Activated naive CD4-positive, alpha-beta T cell treated with anti-CD3 and anti-CD28 coated beads, Interleukin-2, amount 50 U/mL, for 24 hours (primary cell): ENCODE measurements around the gene GAPDHS.
A peak's percentile ranks its signal among the peaks of the same experiment; 100 is the strongest.

Source experiments
- H3K27ac Mint-ChIP-seq: one replicate; pipeline ENCODE4 v1.8.0; 2021; ENCODE audit warnings: mild to moderate bottlenecking, mixed read lengths
- H3K27me3 Mint-ChIP-seq: one replicate; pipeline ENCODE4 v1.8.0; 2021; ENCODE audit warnings: mixed read lengths
- H3K36me3 Mint-ChIP-seq: one replicate; pipeline ENCODE4 v1.8.0; 2021; ENCODE audit warnings: mixed read lengths
- H3K4me1 Mint-ChIP-seq: one replicate; pipeline ENCODE4 v1.8.0; 2021; ENCODE audit warnings: mixed read lengths
- H3K4me3 Mint-ChIP-seq: one replicate; pipeline ENCODE4 v1.8.0; 2021; ENCODE audit warnings: mild to moderate bottlenecking, mixed read lengths
- H3K9me3 Mint-ChIP-seq: one replicate; pipeline ENCODE4 v1.8.0; 2021; ENCODE audit warnings: mixed read lengths

GAPDHS gene

GRCh38 chr19:35544110-35544802, 11.0 kb downstream of the GAPDHS start:
- peaks cover 35% of the 10 kb centered on the region for H3K4me1 Mint-ChIP-seq

DNA sequence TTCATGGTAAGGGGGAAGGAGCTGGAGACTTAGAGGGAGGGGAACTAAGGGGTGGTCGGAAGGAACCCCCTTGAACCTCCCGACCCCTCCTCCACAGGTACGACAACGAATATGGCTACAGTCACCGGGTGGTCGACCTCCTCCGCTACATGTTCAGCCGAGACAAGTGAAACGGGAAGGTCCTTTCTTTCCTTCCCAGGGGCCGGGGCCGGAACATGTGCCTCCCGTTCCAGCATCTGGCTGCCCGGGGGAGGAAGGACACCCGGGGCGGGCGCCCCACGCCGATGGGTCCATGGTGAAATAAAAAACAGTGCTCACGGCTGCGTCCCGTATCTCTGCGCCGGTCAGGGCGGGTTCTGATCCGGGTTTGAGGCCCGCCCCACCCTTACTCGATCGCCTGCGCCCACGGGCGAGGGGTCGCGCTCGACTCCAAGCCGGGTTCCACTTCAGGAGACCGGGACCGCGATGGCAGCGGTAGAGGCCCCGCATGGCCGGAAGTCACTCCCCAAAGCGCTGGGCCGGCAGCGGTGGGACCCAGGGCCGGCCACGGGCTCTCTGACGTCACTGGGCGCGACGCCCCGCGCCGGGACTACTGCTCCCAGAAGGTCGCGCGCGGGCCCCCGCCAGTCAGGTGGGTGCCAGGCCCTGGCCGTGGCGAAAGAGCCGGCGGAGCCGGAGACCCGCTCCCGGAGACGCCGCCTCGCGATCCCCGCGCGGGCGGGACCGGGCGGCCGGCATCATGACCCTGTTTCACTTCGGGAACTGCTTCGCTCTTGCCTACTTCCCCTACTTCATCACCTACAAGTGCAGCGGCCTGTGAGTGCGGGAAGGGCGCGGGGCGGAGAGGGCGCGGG, 12.0 kb downstream of the GAPDHS start, which contains the start of gene TMEM147:
Gene TMEM147, plus strand, starts transcription at position 626 of the 854 bp plus-strand sequence. Its CDS starts 114 bp downstream, at position 740.
- no peaks in the 10 kb centered on the region for H3K9me3 Mint-ChIP-seq
- H3K27ac Mint-ChIP-seq: peak within 1 kb of the TSS; percentile 96
- peak within 1 kb of the TSS; percentile 95 for H3K4me3 Mint-ChIP-seq
- peaks cover 9% of the 10 kb centered on the region for H3K36me3 Mint-ChIP-seq
- no peaks in the 10 kb centered on the region for H3K27me3 Mint-ChIP-seq
- H3K4me1 Mint-ChIP-seq: peaks cover 37% of the 10 kb centered on the region

More at GRCh38 chr19:35544110-35544802, 11.0 kb downstream of the GAPDHS start:
- Mint-ChIP-seq H3K27me3 (no peaks in the 10 kb centered on the region), H3K36me3 (peaks cover 8% of the 10 kb centered on the region), H3K9me3 (no peaks in the 10 kb centered on the region), H3K4me3 (peak overlapping the region; percentile 92), H3K27ac (peak overlapping the region; percentile 77)

DNA sequence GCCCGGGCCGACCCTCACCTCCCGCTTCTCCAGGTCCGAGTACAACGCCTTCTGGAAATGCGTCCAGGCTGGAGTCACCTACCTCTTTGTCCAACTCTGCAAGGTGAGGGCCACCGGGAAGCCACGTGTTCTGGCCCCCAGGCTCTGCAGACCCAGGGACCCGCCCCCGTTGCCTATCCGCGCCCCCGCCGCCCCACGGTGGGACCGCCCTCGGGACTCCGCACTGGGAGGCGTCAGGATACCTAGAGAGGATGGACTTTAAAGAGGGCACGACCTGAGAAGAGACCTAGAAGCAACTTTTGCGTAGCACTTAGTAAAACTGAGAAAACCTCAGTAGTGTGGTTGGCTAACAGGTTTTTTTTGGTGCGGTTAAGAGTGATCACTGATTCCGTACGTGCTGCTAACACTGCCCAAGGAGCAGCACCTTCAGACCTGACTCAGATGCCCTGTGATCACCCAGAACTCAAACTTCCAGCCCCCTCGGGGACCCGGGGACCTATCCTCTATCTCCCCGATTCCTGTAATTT, 12.7 kb downstream of the GAPDHS start:
- no peaks in the 10 kb centered on the region for H3K9me3 Mint-ChIP-seq
- peaks cover 11% of the 10 kb centered on the region for H3K36me3 Mint-ChIP-seq
- H3K27ac Mint-ChIP-seq: peak overlapping the region; percentile 96
- peak overlapping the region; percentile 95 for H3K4me3 Mint-ChIP-seq
- H3K4me1 Mint-ChIP-seq: peaks cover 37% of the 10 kb centered on the region
- no peaks in the 10 kb centered on the region for H3K27me3 Mint-ChIP-seq

DNA sequence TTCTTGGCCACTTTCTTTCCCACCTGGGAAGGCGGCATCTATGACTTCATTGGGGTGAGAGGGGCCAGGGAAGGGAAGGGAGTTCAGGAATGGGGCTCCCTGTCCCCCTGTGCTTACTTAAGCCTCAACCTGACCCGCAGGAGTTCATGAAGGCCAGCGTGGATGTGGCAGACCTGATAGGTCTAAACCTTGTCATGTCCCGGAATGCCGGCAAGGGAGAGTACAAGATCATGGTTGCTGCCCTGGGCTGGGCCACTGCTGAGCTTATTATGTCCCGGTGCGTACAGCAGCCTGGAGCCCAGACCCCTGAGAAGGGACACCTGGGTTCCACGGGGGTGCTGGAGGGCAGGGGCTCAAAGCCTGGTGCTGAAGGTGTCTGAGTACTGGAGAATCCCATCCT, 13.3 kb downstream of the GAPDHS start:
- Mint-ChIP-seq H3K4me1 (peaks cover 37% of the 10 kb centered on the region), H3K4me3 (peak overlapping the region; percentile 95), H3K27ac (peak overlapping the region; percentile 96), H3K36me3 (peaks cover 12% of the 10 kb centered on the region), H3K9me3 (no peaks in the 10 kb centered on the region), H3K27me3 (no peaks in the 10 kb centered on the region)

GRCh38 chr19:35549174-35549788, 16.0 kb downstream of the GAPDHS start:
- Mint-ChIP-seq H3K4me3 (no peak overlapping the region), H3K27me3 (no peaks in the 10 kb centered on the region), H3K4me1 (peaks cover 35% of the 10 kb centered on the region), H3K27ac (peak overlapping the region; percentile 5), H3K9me3 (no peaks in the 10 kb centered on the region), H3K36me3 (peaks cover 12% of the 10 kb centered on the region)

DNA sequence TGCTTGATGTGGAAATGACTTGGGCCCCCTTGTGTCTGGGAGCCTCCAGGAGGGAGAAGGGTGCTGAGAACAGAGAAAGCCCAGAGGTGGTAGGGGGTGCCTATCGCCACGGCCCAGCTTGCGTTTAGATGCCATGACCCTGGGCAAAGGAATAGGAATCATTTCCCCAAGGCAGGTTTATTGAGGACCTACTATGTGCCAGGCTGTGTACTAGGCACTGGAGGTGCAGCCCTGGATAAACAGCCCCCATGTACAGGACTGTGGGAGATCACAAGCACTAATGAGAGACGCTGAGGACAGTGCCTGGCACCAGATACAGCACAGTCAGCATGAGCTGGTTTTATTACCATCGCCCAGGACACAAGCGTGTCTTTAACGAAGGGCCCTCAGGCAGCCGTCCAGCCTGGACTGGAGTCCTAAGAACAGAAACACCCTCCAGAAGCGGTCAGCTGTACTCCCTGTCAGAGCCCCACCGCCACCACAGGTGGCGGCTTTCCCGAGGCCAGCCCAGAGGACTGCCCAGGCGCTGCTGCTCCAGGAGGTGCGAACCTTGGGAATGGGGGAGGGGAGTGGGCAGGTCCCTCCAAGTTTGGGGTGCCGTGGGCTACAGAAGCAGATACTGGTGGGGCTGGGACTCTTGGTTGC, 16.7 kb downstream of the GAPDHS start:
- peaks cover 28% of the 10 kb centered on the region for H3K4me1 Mint-ChIP-seq
- H3K36me3 Mint-ChIP-seq: peaks cover 12% of the 10 kb centered on the region
- no peaks in the 10 kb centered on the region for H3K27me3 Mint-ChIP-seq
- H3K9me3 Mint-ChIP-seq: no peaks in the 10 kb centered on the region
- no peak overlapping the region for H3K27ac Mint-ChIP-seq
- no peak overlapping the region for H3K4me3 Mint-ChIP-seq

DNA sequence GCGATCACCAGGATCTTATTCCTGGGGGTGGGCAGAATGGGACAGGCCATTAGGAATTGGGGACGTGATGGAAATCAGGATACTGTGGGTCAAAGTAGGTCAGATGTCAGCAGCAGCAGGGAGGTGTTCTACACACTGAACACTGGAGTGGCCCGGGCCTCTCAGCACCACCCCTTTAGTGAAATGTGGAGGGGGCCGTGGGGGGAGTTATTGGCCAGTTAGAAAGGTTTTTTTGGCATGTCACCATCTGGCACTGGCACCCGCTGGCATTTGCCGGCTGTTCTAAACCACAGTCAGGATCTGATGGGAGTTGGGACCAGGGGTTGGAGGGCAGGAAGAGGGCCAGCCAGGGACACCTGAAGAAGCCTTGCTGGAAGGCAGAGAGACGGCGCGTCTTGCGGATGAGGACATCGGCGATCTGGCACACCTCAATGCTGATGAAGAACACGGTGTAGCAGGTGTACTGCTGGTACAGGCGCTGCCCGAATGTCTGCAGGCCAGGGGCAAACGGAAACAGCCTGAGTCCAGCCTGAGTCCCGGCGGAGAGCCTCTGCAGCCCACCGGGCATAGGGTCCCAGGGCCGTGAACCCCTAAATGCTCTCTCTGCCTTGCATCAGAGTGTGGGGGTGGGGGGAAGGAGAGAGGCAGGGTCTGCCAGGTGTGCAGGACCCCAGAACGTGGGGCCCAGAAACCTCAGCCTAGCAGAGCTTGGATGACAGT, 18.0 kb downstream of the GAPDHS start:
- peaks cover 12% of the 10 kb centered on the region for H3K36me3 Mint-ChIP-seq
- H3K27ac Mint-ChIP-seq: no peak overlapping the region
- no peaks in the 10 kb centered on the region for H3K9me3 Mint-ChIP-seq
- H3K4me1 Mint-ChIP-seq: peaks cover 25% of the 10 kb centered on the region
- no peaks in the 10 kb centered on the region for H3K27me3 Mint-ChIP-seq
- H3K4me3 Mint-ChIP-seq: no peak overlapping the region

DNA sequence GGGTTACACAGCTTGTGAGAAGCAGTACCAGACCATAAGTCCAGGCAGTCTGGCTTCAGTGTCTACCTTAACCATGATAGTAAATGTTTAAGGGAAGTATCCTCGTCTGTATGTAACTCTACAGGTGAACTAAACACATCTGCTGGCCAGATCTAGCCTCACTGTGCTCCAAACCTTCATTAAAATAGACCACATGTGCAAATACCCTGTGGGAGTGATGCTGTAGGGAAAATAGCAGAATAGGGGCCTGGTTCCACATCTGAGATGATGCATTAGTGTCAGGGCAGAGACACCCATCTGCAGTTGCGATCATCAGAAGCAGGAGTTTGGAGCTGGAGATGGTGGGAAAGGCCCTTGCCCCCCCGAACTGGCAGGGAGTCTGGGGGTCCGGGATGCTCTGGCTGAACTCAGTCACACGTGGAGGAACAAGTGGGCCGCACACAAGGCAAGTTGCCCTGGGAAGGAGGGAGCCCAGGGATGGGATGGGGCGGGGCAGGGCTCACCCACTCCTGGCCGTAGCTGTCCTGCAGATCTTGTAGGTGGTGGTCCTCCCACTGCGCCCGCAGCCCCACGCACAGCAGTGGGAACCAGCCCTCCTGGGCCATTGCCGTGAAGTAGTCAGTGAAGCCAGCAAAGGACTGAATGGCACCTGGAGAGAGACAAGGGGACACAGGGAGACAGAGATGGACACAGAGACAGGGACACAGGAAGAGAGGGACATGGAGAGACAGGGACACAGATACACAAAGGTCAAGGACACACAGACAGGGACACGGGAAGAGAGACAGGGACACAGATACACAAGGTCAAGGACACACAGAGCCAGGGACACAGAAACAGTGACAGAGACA, 19.5 kb downstream of the GAPDHS start:
- Mint-ChIP-seq H3K4me3 (no peak overlapping the region), H3K27ac (no peak overlapping the region), H3K36me3 (peaks cover 10% of the 10 kb centered on the region), H3K4me1 (peaks cover 17% of the 10 kb centered on the region), H3K9me3 (no peaks in the 10 kb centered on the region), H3K27me3 (peaks cover 3% of the 10 kb centered on the region)

DNA sequence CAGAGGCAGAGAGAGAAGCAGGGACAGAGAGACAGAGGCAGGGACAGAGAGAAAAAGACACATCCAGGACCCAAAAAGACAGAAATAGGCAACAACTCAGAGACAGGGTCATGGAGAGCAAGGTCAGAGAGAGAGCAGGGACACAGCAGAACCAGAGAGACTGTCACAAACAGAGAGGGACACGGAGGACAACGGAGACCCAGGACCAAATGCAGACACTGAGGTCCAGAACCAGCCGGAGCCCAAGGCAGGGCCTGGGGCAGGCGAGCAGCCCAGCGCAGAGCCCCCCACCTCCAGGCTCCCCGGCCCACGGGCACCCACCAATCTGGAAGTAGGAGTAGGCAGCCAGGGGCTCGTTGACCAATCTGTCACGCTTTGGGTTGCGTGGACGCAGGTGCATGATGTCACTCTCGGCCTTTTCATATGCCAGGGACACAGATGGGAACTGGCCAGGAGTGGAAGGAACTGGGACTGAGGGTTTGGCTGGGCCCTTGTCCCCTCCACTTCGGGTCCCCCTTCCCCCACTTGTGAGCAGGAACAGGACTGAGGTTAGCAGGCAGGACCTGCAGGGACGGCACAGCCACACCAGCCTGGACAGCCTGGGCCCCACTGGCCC, 20.2 kb downstream of the GAPDHS start:
- H3K27ac Mint-ChIP-seq: no peak overlapping the region
- peaks cover 5% of the 10 kb centered on the region for H3K27me3 Mint-ChIP-seq
- no peak overlapping the region for H3K4me3 Mint-ChIP-seq

GRCh38 chr19:35554076-35554475, 20.8 kb downstream of the GAPDHS start:
- Mint-ChIP-seq H3K4me3 (no peak overlapping the region), H3K4me1 (peaks cover 12% of the 10 kb centered on the region), H3K27ac (no peak overlapping the region), H3K36me3 (peaks cover 5% of the 10 kb centered on the region), H3K9me3 (no peaks in the 10 kb centered on the region), H3K27me3 (peaks cover 6% of the 10 kb centered on the region)

More for the DNA sequence above, 20.2 kb downstream of the GAPDHS start:
- H3K36me3 Mint-ChIP-seq: peaks cover 9% of the 10 kb centered on the region
- H3K9me3 Mint-ChIP-seq: no peaks in the 10 kb centered on the region
- peaks cover 14% of the 10 kb centered on the region for H3K4me1 Mint-ChIP-seq

DNA sequence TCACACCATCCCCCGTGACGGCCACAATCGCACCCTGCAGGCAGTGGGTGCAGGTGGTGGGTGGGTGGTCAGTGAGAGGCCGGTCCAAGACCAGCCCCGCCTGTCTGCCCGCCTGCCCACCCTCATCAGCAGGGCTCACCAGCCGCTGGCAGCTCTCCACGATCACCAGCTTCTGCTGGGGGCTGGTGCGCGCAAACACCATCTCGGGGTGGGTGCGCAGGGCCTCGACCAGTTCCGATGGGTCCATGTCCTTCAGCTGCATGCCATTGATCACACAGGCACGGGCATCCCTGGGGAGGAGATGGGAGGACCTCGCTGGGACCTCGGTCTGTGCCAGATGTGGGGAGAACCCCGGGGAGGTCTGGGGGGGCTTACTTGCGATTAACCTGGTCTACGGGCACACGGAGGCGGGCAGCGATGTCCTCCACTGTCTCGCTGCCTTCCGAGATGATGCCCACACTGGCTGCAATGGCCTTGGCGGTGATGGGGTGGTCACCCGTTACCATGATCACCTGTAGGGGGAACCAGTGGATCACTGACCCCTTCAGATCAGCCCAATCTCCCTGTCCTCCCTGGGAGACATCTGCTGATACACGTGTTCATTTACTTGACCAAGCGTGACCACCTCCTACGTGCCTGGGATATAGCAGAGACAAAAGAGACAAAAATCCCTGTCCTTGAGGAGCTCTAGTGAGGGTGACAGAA, 22.2 kb downstream of the GAPDHS start:
- peaks cover 9% of the 10 kb centered on the region for H3K4me1 Mint-ChIP-seq
- peaks cover 13% of the 10 kb centered on the region for H3K27me3 Mint-ChIP-seq
- H3K36me3 Mint-ChIP-seq: peaks cover 3% of the 10 kb centered on the region
- no peaks in the 10 kb centered on the region for H3K9me3 Mint-ChIP-seq
- H3K4me3 Mint-ChIP-seq: no peak overlapping the region
- no peak overlapping the region for H3K27ac Mint-ChIP-seq

DNA sequence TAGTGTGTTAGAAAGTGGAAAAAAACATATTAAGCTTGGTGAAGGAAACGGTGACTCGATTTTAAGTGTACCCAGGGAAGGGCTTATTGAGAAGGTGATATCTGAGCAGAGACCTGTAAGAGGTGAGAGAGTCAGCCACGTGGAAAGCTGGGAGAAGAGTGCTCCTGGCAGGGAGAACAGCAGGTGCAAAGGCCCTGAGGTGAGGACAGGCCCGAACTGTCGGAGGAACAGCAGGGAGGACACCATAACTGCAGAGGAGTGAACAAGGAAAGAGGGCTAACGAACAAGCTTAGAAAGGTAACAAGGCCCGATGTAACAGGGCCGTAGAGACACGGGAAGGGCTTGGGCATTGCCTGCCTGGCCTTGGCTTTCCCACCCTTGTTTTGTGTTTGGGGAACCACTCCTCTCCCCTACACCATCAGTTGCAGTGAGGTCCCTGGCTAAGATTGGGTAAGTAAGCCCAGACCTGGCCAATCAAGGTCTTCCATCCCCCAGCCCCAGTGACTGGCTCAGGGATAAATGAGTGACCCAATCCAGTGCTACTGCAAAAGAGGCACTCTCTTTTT, 22.9 kb downstream of the GAPDHS start:
- Mint-ChIP-seq H3K9me3 (no peaks in the 10 kb centered on the region), H3K27me3 (peaks cover 17% of the 10 kb centered on the region), H3K36me3 (no peaks in the 10 kb centered on the region), H3K27ac (peak overlapping the region; percentile 71), H3K4me3 (no peak overlapping the region), H3K4me1 (peaks cover 9% of the 10 kb centered on the region)
